SU-DHL-6 (cell line): ENCODE measurements around the gene RANBP6.

ENCODE experiments used
- CTCF ChIP-seq: fragments of 200-600 bp; sonication (generic); IDR thresholded peaks from one replicate; pipeline ENCODE4 v1.5.1; 2017; ENCODE audit warnings: antibody characterized with exemption, mild to moderate bottlenecking, low read length, moderate library complexity; ENCODE audit not compliant: insufficient read depth, poor library complexity, severe bottlenecking
- EZH2phosphoT487 ChIP-seq: fragments of 200-600 bp; sonication (generic), shearing (Covaris generic); conservative IDR thresholded peaks from 2 replicates; pipeline ENCODE4 v1.6.1; 2018; ENCODE audit warnings: mild to moderate bottlenecking, antibody characterized with exemption, low read length, moderate library complexity, mixed read lengths

GRCh38 chr9:6006749-6007057 lies 8.7 kb downstream of the RANBP6 start:
- TF ChIP-seq CTCF: no peak
- no peak for TF ChIP-seq EZH2phosphoT487
